NCI-H1048 (cell line): ENCODE data around the gene ASPG.

Source experiments
- DNase-seq: peaks from one replicate; lab custom pipeline; 2025; lab: John Stamatoyannopoulos, UW

The ASPG gene

DNA sequence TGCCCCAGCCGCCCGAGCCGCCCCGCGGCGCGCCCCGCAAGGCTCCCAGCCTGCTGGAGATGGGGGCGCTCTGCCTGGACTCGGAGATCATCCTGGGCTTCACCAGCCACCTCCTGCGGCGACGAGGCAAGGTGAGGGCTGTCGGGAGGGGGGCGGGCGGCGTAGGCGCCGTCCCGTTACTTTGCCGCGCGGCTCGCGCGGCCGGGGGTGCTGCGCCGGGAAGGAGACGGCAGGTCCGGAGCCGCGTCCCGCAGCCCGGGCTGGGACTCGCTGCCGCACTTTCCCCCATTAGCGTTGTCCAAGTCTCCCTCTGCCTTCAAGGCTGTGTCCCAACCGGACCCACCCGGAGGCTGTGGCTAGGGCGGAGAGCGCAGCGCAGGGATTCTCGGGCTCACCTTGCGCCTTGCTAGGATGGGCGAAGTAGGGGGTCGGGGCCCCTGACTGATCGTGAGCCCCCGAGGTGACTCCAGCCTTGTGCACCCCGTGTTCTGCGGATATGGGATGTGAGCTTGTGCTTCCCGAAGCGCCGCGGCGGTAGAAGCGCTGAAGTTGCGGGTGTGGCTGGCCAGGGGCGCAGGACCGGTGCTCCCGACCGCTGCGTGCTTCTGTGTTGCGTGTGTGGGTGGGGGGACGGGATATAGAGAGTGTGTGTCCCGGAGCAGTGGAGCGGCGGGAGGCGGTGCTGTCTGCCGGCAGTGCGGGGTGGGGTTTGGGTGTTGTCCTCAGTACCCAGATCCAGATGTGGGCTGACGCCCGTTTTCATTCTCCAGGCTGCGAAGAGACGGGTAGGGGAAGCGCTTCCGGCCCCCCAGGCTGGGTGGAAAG, 51.2 kb downstream of the ASPG start:
- no peak for DNase-seq

DNA sequence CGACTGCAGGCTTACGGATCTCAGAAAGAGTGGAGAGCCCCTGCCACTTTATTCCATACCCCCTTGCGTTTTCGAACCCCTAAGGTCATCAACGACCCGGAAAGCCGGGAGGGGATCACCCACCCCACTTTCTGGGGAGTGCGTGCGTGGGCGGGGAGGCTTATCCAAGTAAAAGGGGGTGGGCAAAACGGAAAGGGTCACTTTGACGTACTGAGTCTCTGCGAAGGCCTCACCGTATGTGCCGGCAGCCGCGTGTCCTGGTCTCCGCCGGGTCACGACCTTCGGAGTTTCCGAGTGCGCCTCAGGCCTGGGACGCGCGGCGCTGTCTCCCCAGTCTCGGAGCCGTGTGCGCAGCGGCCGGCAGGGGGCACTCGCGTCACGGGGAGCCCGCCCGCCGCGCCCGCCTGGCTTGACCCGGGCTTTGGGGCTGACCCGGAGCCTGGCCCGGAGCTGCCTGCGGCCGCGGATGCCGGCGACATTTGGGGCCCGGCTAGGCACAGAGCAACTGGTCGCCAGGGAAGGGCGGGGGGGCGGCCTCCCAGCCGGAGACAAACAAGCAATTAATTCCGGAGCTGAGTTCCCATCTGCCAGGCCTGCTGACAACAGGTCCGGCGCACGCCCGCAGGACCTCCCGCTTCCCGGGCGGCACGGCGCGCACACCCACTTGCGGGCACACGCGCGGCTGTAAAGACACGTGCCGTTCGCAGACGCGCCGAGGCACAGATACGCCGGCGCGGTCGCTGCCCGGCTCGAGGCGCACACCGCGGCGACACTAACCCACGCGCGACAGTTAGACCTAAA, 52.0 kb downstream of the ASPG start:
- DNase-seq, result no peak

DNA sequence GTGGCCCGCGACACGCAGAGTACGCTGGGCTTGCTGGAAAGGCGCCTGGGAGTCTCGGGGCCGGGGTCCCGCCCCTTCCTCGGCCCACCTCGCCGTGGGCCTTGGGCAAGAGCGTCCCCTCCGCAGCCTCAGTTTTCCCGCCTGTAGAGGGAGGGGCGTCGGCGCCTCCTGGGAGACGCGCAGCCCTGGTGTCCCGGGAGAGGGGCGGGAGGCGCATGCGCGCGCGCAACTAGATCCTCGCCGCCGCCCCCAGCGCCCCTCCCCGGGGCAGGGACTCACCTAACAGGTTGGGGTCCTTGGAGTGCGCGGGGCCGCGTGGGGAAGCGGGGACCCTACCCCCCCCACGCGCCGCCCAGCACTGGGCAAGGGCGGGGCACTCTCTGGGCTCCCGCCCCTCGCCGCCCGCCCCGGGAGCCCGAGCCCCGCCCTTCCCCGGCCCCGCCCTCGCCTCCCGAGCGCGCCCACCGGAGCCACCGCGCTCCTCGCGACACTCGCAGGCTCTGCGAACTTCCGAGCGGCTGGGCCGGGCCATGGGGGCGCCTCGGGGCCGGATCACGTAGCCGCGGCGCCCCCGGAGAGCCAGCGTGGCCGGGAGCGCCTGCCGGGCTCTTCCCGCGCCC, 52.7 kb downstream of the ASPG start, which contains the start of gene KIF26A:
Gene KIF26A (plus strand): TSS at position 490 of the 620 bp plus-strand sequence. CDS start 136 bp downstream, outside the sequence.
- peak; percentile 53 for DNase-seq

- DNase-seq, result no peak
Measured at GRCh38 chr14:104138718-104139459, 53.4 kb downstream of the ASPG start.

DNA sequence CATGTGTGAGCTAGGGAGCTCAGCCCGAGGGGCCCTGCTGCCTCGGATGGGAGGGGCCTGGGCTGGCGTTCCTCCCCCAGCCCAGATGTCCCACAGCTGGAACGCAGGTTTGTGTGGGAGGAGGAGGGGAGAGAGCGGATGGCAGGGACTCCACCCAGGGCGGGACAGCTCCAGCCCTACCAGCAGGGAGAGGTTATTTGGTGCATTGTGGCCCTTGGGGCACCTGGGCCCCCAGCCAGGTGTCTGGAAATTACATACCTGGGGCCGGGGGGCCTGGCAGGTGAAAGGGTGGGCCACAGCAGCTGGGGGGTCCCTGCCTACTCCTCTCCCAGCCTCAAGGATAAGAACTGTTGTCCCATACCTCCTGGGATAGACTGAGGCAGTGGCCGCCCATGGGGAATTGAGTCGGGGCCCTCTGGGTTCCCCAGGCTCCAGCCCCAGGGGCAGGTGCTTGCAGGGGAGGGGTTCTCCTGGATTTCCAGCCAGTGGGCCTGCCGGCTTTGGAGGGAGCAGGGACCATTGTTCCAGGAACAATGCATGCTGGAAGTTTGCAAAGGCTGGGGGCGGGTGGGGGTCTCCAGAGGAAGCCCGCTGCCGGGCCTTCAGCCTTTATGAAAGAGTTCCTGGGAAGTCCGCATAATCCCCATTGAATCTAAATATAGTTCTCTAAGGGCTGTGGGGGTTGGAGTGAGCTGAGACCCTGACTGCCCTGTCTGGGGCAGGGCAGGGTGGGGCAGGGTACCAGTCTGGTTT, 54.1 kb downstream of the ASPG start:
- DNase-seq, result no peak

- no peak for DNase-seq
Measured at GRCh38 chr14:104140213-104140462, 54.6 kb downstream of the ASPG start.

GRCh38 chr14:104140463-104141331, 55.2 kb downstream of the ASPG start:
- no peak for DNase-seq

- no peak for DNase-seq
Measured at GRCh38 chr14:104141621-104142091, 56.2 kb downstream of the ASPG start.

GRCh38 chr14:104142136-104142945, 56.8 kb downstream of the ASPG start:
- no peak for DNase-seq

GRCh38 chr14:104142946-104143470, 57.5 kb downstream of the ASPG start:
- no peak for DNase-seq

- DNase-seq, result no peak
Measured at GRCh38 chr14:104143521-104144452, 58.3 kb downstream of the ASPG start.

- DNase-seq, result no peak
Measured at GRCh38 chr14:104144453-104144790, 58.9 kb downstream of the ASPG start.

DNA sequence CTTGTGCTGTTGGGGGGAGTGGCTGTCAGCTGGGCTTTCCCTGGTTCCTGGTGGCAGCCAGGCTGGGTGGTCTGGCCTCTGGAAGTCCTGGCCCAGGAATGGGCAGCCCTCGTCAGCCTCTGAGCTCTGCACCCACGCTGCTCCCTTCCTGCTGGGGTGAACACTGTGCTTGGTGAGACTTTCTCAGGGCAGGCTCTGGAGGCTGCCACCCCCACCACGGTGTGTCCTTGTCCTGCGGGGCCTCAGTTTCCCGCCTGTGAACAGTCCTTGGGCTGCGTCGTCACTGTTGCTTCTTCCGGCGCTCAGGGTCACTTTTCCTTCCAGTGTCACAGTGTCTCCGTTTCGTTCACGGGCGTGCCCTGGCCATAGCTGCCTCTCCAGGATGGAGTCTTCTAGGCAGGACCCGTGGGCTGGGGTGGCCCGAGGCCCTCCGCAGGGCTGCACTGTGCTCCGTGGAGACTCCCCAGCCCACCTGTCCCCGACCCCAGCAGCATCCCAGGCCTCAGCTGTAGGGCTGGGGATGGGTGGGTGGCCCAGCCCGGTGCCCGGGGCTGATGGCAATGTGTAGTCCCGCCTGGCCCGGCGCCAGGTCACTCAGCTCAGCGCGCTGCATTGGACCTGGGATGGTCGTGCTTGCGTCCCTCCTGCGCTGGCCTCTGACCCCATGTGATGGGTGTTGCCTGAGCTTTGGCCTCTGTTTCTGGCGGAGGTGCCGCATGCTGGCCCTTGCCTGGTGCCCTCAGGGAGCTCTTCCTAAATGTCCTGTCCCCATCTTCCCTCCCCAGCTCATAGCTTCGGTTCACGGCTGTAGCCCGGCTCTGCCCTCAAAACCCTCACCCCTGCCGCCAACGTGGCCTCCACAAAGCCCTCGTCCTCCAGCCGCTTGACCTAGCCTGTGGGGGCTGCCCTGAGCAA, 59.7 kb downstream of the ASPG start:
- DNase-seq, result no peak

DNA sequence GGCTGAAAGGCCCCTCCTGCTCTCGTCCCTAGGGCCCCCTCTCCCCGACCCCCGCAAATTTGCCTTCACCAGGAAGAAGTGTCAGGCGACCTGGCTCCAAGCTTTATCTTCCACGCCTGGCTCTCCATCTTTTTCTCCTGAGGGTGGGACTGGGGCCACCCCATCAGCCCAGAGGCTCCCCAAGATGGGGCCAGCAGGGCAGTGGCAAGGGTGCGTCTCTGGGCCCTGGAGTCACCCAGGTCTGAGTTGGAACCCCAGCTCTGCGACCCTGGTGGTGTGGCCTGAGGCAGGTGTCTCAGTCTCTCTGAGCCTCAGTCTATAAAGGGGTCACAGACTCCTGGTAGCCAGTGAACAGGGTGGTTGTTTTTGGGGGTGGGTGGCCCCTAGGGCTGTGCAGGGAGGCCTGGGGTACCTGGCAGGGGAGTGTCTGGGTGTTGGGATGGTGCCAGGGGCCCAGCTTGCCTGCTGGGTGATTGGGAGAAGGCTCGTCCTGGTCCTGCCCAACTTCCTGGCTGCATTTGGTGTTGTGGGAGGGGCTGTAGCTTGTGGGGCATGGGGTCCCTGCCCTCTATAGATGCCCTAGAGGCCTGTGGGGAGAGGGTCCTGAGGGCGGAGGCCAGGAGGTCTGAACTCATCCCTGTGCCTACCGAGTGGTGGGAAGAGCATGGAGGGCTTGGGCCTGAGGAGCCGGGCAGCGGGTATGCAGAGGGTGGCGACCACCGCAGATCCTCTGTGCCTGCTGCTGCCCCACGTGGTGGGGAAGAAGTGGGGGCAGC, 60.5 kb downstream of the ASPG start:
- no peak for DNase-seq

DNA sequence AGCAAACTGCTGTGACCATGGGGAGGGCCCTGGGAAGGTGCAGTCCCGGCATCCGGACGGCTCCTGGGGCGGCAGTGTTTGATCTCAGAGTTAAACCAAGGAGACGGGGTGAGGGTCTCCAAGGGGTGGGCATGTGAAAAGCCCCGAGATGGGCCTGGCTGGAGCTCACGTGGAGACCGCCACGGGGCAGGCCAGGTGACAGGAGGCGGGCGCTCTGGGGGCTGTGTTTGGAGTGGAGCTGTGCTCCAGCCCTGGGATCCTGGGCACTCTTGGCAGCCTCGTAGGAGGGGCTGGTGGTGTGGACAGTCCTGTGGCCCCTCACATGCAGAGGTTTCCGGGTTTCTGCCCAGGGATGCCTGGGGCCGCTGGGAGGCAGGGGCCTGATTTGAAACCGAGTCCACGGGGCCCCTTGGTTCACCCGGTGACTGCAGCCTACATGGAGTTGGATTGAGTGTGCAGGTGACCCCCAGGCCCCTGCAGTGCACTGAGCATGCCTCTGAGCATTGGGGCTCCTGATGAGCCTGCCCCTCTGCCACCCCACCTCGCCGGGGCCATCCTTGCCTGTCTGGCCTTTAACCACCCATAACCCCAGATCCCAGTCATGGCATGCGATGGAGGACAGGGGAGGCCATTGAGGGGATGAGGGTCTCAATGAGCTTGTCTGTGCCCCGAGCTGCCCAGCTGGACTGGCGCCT, 61.3 kb downstream of the ASPG start:
- DNase-seq, result no peak
